HCT116 (cell line): ENCODE measurements around the gene POLA1. TPM values are rescaled to one million over a fixed set of nuclear protein-coding genes. Genes with fewer than 3 reads are reported as not detected.
A peak's percentile ranks its signal among the peaks of the same experiment; 100 is the strongest.

Experiments used
- ATAC-seq: fragments of 200-7000 bp; cut with Tn5 transposase; 2 replicates; pipeline ENCODE4 v1.9.1; 2020; ENCODE audit warnings: mild to moderate bottlenecking, moderate library complexity
- BruUV-seq: library from RNA; stranded (reverse); fragments of 400-500 nt; replicated peaks from 2 replicates; lab custom pipeline; 2021; lab: Mats Ljungman, UMichigan
- CTCF ChIA-PET: fragments of 300-600 bp; sonication (Branson Sonifier 250); formaldehyde crosslinking; loops from one replicate; lab custom pipeline; 2021; ENCODE audit warnings: antibody characterized with exemption; lab: Charles Lee
- POLR2A ChIA-PET: fragments of 300-600, 350-600 bp; sonication (Branson Sonifier 250); formaldehyde crosslinking; loops from one replicate; lab custom pipeline; 2021; ENCODE audit warnings: antibody characterized with exemption; lab: Charles Lee
- RAD21 ChIA-PET, 2 experiments: fragments of 300-600 bp; sonication (Branson Sonifier 250); formaldehyde crosslinking; loops; one replicate each; lab custom pipeline; 2023; ENCODE audit warnings: low total read pairs in 2 of 2; ENCODE audit not compliant: uncharacterized antibody in 2 of 2, unreplicated experiment in 2 of 2, low non-redundant PET in 1 of 2; lab: Charles Lee
- DNase-seq: peaks from one replicate; pipeline ENCODE4 v3.0.0-alpha.2; 2010; ENCODE audit warnings: low read depth, low spot score
- H2AFZ ChIP-seq: fragments of 200-600 bp; shearing (Covaris generic), sonication (generic); 2 replicates; pipeline ENCODE4 v1.6.1; 2017; ENCODE audit warnings: low read depth, mixed run types, mixed read lengths, antibody characterized with exemption, low read length; ENCODE audit not compliant: poor library complexity, severe bottlenecking
- H3K27ac ChIP-seq: 2 replicates; pipeline ENCODE4 v1.5.1; 2012; ENCODE audit warnings: low read depth, low read length
- H3K27me3 ChIP-seq: fragments of 200-600 bp; sonication (generic); 2 replicates; pipeline ENCODE4 v1.6.1; 2016; ENCODE audit warnings: mixed run types, low read length, mixed read lengths; ENCODE audit not compliant: insufficient read depth
- H3K36me3 ChIP-seq, 2 experiments: fragments of 200-500 bp in 1 of 2; fragments of 200-600 bp in 1 of 2; sonication (Bioruptor generic) in 1 of 2; sonication (generic) in 1 of 2; 2 replicates each; pipeline versions ENCODE4 v1.5.1 to v1.6.1; 2014 to 2016; ENCODE audit warnings: low read length in 2 of 2, inconsistent platforms in 1 of 2, mixed read lengths in 1 of 2, mixed run types in 1 of 2; ENCODE audit not compliant: insufficient read depth in 2 of 2, control insufficient read depth in 1 of 2
- H3K4me1 ChIP-seq, 2 experiments: fragments of 200-600 bp in 1 of 2; sonication (generic) in 1 of 2; 2 replicates each; pipeline versions ENCODE4 v1.5.1 to v1.6.1; 2012 to 2017; ENCODE audit warnings: low read length in 2 of 2, inconsistent platforms in 1 of 2, mild to moderate bottlenecking in 1 of 2, mixed read lengths in 1 of 2, mixed run types in 1 of 2, moderate library complexity in 1 of 2; ENCODE audit not compliant: insufficient read depth in 2 of 2, control insufficient read depth in 1 of 2
- H3K4me2 ChIP-seq: fragments of 200-600 bp; sonication (generic); 2 replicates; pipeline ENCODE4 v1.6.1; 2017; ENCODE audit warnings: mixed run types, low read length, mixed read lengths
- H3K4me3 ChIP-seq, 2 experiments: fragments of 200-600 bp in 1 of 2; sonication (generic) in 1 of 2; replicated peaks in 1 of 2; 2 replicates each; pipeline ENCODE4 v1.5.1; 2011 to 2016; ENCODE audit warnings: low read length in 2 of 2, control low read depth in 1 of 2, low read depth in 1 of 2, mild to moderate bottlenecking in 1 of 2, mixed read lengths in 1 of 2, mixed run types in 1 of 2
- H3K79me2 ChIP-seq: fragments of 200-600 bp; sonication (generic); 2 replicates; pipeline ENCODE4 v1.6.1; 2017; ENCODE audit warnings: mild to moderate bottlenecking, mixed run types, low read length, moderate library complexity, mixed read lengths; ENCODE audit not compliant: insufficient read depth
- H3K9ac ChIP-seq: fragments of 200-600 bp; sonication (generic); 2 replicates; pipeline ENCODE4 v1.6.1; 2016; ENCODE audit warnings: low read length, mixed read lengths
- H3K9me2 ChIP-seq: fragments of 200-600 bp; sonication (generic), shearing (Covaris generic); 2 replicates; pipeline ENCODE4 v1.6.1; 2017; ENCODE audit warnings: mixed run types, mild to moderate bottlenecking, moderate library complexity; ENCODE audit not compliant: insufficient read depth
- H3K9me3 ChIP-seq, 2 experiments: fragments of 200-500 bp in 1 of 2; fragments of 200-600 bp in 1 of 2; sonication (Bioruptor generic) in 1 of 2; sonication (generic) in 1 of 2; 2 replicates each; pipeline ENCODE4 v1.6.1; 2014 to 2017; ENCODE audit warnings: low read length in 2 of 2, mixed read lengths in 2 of 2, inconsistent platforms in 1 of 2, low read depth in 1 of 2, mild to moderate bottlenecking in 1 of 2, mixed run types in 1 of 2, moderate library complexity in 1 of 2; ENCODE audit not compliant: control insufficient read depth in 1 of 2, insufficient read depth in 1 of 2
- H4K20me1 ChIP-seq: fragments of 200-600 bp; sonication (generic), shearing (Covaris generic); 2 replicates; pipeline ENCODE4 v1.6.1; 2017; ENCODE audit warnings: mixed run types, mild to moderate bottlenecking, moderate library complexity; ENCODE audit not compliant: insufficient read depth
- CBX3 ChIP-seq: IDR thresholded peaks from 2 replicates; pipeline ENCODE4 v1.6.1; 2012; ENCODE audit warnings: low read depth
- CEBPB ChIP-seq: IDR thresholded peaks from 2 replicates; pipeline ENCODE4 v1.6.1; 2012; ENCODE audit warnings: low read depth
- ELF1 ChIP-seq: IDR thresholded peaks from 2 replicates; pipeline ENCODE4 v1.6.1; 2012; ENCODE audit warnings: low read depth, borderline replicate concordance
- EZH2 ChIP-seq: fragments of 200-600 bp; sonication (generic); IDR thresholded peaks from 2 replicates; pipeline ENCODE4 v1.6.1; 2017; ENCODE audit warnings: antibody characterized with exemption, mixed run types
- EZH2phosphoT487 ChIP-seq: fragments of 200-600 bp; IDR thresholded peaks from 2 replicates; pipeline ENCODE4 v1.6.1; 2018; ENCODE audit warnings: antibody characterized with exemption, borderline replicate concordance
- RAD21 ChIP-seq: IDR thresholded peaks from 2 replicates; pipeline ENCODE4 v1.6.1; 2012; ENCODE audit warnings: low read depth, mild to moderate bottlenecking
- SP1 ChIP-seq: IDR thresholded peaks from 2 replicates; pipeline ENCODE4 v1.6.1; 2012; ENCODE audit warnings: low read depth
- ZFX ChIP-seq: fragments of 450-650 bp; IDR thresholded peaks from 2 replicates; pipeline ENCODE4 v1.6.1; 2017
- ZNF274 ChIP-seq: fragments of 200-500 bp; sonication (Bioruptor generic); IDR thresholded peaks from 2 replicates; pipeline ENCODE4 v1.6.1; 2014; ENCODE audit warnings: mild to moderate bottlenecking, low read depth, low read length, inconsistent platforms
- intact Hi-C: fragments of 100-400 bp; cut with micrococcal nuclease; formaldehyde crosslinking; loops from 2 replicates; pipeline ENCODE4 v1.10.0; 2022
- total RNA-seq: library from RNA; stranded (reverse); gene quantifications from one replicate; pipeline ENCODE4 v1.2.1, GENCODE V29; 2021; ENCODE audit not compliant: unreplicated experiment
- TF ChIP-seq, protein P1 (sequence below), 3 experiments: fragments of 200-600 bp in 1 of 3; sonication (generic) in 1 of 3; IDR thresholded peaks in 2 of 3; conservative IDR thresholded peaks in 1 of 3; 2 replicates each; pipeline ENCODE4 v1.5.1; 2012 to 2017; ENCODE audit warnings: low read depth in 2 of 3, low read length in 2 of 3, antibody characterized with exemption in 1 of 3, borderline replicate concordance in 1 of 3, control low read depth in 1 of 3, mild to moderate bottlenecking in 1 of 3, mixed read lengths in 1 of 3, mixed run types in 1 of 3, moderate library complexity in 1 of 3; ENCODE audit not compliant: insufficient read depth in 1 of 3
- TF ChIP-seq, protein P2 (sequence below): IDR thresholded peaks from 2 replicates; pipeline ENCODE4 v1.6.1; 2012; ENCODE audit warnings: low read depth
- TF ChIP-seq, protein P3 (sequence below): IDR thresholded peaks from 2 replicates; pipeline ENCODE4 v1.6.1; 2011; ENCODE audit warnings: mild to moderate bottlenecking, low read length, moderate library complexity; ENCODE audit not compliant: insufficient replicate concordance; ENCODE audit errors: extremely low read depth

Gene POLA1
- total RNA-seq, 1 experiment from 2014 or later: 27.0 TPM

DNA sequence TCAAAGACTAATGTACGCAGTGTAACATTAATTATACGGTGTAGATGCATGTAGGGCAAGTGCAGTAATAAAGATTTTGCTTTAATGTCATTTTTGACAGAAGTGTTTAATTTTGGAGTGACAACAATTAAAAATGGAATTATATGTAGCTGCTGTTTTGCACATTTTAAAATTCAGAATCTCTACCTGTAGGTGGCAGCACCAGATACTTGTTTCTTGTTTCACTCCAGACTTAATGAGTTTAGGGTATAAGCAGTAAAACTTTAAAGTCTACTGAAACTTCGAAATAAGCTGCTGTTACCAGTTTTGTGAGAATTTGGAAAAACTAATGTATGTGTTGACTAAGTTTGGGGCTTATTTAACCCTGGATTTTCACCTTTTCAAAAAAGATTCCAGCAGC, 144.9 kb downstream of the POLA1 start:
- peaks cover 8% of the 10 kb centered on the region for H3K79me2 ChIP-seq
- POLR2A ChIA-PET: no interaction called here
- ATAC-seq: no peak
- H3K27ac ChIP-seq: no peak overlapping the region
- CTCF ChIA-PET: interaction anchor here (0.6 to 1.8 kb wide), 10 partner anchors 9 to 306 kb away, joined by 3 to 15 read pairs (median 5); no protein-coding TSS in a partner anchor
- intact Hi-C loops: loop anchor here (2.0 kb wide), 2 partner anchors 182 to 306 kb away; no protein-coding TSS in a partner anchor
- H4K20me1 ChIP-seq: no peaks in the 10 kb centered on the region
- H3K4me2 ChIP-seq: no peak overlapping the region
- peak; percentile 44 for TF ChIP-seq RAD21
- no peak for TF ChIP-seq CEBPB
- TF ChIP-seq, protein P1, sequence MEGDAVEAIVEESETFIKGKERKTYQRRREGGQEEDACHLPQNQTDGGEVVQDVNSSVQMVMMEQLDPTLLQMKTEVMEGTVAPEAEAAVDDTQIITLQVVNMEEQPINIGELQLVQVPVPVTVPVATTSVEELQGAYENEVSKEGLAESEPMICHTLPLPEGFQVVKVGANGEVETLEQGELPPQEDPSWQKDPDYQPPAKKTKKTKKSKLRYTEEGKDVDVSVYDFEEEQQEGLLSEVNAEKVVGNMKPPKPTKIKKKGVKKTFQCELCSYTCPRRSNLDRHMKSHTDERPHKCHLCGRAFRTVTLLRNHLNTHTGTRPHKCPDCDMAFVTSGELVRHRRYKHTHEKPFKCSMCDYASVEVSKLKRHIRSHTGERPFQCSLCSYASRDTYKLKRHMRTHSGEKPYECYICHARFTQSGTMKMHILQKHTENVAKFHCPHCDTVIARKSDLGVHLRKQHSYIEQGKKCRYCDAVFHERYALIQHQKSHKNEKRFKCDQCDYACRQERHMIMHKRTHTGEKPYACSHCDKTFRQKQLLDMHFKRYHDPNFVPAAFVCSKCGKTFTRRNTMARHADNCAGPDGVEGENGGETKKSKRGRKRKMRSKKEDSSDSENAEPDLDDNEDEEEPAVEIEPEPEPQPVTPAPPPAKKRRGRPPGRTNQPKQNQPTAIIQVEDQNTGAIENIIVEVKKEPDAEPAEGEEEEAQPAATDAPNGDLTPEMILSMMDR (IDR thresholded peaks at IDR 0.05 in 2 of 3, conservative IDR thresholded peaks at IDR 0.05 in 1 of 3; ENCODE audit: borderline replicate concordance in 1 of 3, insufficient read depth in 1 of 3, low read depth in 2 of 3, low read length in 2 of 3): peak; percentile 23 to 53 (median 29); a peak in 3 of 6 replicates
- RAD21 ChIA-PET: no interaction called here
- no peaks in the 10 kb centered on the region for H3K27me3 ChIP-seq
- no peaks in the 10 kb centered on the region for H3K9me2 ChIP-seq
- H3K9ac ChIP-seq: no peak overlapping the region
- no peaks in the 10 kb centered on the region for H3K9me3 ChIP-seq
- DNase-seq: no peak
- 0 out of 4 replicates have a peak, but pooled peaks cover 0 to 5% of the 10 kb centered on the region in 2 experiments for H3K36me3 ChIP-seq
- H2AFZ ChIP-seq: no peak overlapping the region
- H3K4me3 ChIP-seq: no peak overlapping the region
- H3K4me1 ChIP-seq: no peaks in the 10 kb centered on the region
- BruUV-seq: no TSS peak

DNA sequence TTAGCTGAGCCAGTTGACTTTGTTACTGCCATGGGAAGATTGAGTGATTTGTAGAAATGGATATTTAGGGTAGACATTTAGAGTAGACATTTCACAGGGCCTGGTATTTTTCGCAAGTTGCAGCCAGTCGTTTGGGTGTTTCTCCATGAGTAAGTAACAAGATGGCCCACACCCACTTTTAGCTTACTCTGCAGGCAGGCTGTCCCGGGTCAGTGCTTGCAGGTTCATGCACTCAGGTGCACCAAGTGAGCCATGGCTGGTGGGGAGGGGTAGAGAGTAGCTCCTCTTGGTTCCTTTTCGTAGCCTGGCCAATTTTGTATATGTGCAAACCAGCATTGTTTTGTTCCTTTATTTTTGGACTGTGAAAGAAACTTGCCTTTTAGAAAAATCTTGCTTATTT, 145.6 kb downstream of the POLA1 start:
- DNase-seq (no peak), ATAC-seq (no peak)
- Histone ChIP-seq H3K27ac (no peak overlapping the region), H3K4me2 (no peak overlapping the region), H3K79me2 (peaks cover 8% of the 10 kb centered on the region), H3K9me2 (no peaks in the 10 kb centered on the region), H3K9me3 (no peaks in the 10 kb centered on the region), H3K9ac (no peak overlapping the region), H3K4me3 (no peak overlapping the region), H3K36me3 (0 out of 4 replicates have a peak, but pooled peaks cover 0 to 5% of the 10 kb centered on the region in 2 experiments), H3K4me1 (no peaks in the 10 kb centered on the region), H4K20me1 (no peaks in the 10 kb centered on the region), H3K27me3 (no peaks in the 10 kb centered on the region), H2AFZ (no peak overlapping the region)
- POLR2A ChIA-PET: no interaction called here
- RAD21 ChIA-PET: no interaction called here
- intact Hi-C loops: loop anchor here (2.0 kb wide), 2 partner anchors 181 to 305 kb away; no protein-coding TSS in a partner anchor
- BruUV-seq: no TSS peak
- CTCF ChIA-PET: interaction anchor here (1.1 to 1.8 kb wide), 7 partner anchors 8 to 305 kb away, joined by 3 to 15 read pairs (median 5); no protein-coding TSS in a partner anchor
- TF ChIP-seq EZH2 (no peak), EZH2phosphoT487 (no peak), CBX3 (no peak), ZNF274 (no peak), SP1 (no peak), ELF1 (no peak), ZFX (no peak), RAD21 (no peak)
- TF ChIP-seq, protein P2, sequence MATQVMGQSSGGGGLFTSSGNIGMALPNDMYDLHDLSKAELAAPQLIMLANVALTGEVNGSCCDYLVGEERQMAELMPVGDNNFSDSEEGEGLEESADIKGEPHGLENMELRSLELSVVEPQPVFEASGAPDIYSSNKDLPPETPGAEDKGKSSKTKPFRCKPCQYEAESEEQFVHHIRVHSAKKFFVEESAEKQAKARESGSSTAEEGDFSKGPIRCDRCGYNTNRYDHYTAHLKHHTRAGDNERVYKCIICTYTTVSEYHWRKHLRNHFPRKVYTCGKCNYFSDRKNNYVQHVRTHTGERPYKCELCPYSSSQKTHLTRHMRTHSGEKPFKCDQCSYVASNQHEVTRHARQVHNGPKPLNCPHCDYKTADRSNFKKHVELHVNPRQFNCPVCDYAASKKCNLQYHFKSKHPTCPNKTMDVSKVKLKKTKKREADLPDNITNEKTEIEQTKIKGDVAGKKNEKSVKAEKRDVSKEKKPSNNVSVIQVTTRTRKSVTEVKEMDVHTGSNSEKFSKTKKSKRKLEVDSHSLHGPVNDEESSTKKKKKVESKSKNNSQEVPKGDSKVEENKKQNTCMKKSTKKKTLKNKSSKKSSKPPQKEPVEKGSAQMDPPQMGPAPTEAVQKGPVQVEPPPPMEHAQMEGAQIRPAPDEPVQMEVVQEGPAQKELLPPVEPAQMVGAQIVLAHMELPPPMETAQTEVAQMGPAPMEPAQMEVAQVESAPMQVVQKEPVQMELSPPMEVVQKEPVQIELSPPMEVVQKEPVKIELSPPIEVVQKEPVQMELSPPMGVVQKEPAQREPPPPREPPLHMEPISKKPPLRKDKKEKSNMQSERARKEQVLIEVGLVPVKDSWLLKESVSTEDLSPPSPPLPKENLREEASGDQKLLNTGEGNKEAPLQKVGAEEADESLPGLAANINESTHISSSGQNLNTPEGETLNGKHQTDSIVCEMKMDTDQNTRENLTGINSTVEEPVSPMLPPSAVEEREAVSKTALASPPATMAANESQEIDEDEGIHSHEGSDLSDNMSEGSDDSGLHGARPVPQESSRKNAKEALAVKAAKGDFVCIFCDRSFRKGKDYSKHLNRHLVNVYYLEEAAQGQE: no peak
- TF ChIP-seq, protein P3, sequence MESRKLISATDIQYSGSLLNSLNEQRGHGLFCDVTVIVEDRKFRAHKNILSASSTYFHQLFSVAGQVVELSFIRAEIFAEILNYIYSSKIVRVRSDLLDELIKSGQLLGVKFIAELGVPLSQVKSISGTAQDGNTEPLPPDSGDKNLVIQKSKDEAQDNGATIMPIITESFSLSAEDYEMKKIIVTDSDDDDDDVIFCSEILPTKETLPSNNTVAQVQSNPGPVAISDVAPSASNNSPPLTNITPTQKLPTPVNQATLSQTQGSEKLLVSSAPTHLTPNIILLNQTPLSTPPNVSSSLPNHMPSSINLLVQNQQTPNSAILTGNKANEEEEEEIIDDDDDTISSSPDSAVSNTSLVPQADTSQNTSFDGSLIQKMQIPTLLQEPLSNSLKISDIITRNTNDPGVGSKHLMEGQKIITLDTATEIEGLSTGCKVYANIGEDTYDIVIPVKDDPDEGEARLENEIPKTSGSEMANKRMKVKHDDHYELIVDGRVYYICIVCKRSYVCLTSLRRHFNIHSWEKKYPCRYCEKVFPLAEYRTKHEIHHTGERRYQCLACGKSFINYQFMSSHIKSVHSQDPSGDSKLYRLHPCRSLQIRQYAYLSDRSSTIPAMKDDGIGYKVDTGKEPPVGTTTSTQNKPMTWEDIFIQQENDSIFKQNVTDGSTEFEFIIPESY: no peak
